GM12892 (cell line): ENCODE measurements around the gene LRG1.

ENCODE experiments used
- POLR2AphosphoS5 ChIP-seq: IDR thresholded peaks from 2 replicates; pipeline ENCODE4 v1.6.1; 2011; ENCODE audit warnings: low read depth, low read length, control low read depth
- TAF1 ChIP-seq: IDR thresholded peaks from 2 replicates; pipeline ENCODE4 v1.6.1; 2011; ENCODE audit warnings: low read depth, mild to moderate bottlenecking, control low read depth, low read length, borderline replicate concordance

DNA sequence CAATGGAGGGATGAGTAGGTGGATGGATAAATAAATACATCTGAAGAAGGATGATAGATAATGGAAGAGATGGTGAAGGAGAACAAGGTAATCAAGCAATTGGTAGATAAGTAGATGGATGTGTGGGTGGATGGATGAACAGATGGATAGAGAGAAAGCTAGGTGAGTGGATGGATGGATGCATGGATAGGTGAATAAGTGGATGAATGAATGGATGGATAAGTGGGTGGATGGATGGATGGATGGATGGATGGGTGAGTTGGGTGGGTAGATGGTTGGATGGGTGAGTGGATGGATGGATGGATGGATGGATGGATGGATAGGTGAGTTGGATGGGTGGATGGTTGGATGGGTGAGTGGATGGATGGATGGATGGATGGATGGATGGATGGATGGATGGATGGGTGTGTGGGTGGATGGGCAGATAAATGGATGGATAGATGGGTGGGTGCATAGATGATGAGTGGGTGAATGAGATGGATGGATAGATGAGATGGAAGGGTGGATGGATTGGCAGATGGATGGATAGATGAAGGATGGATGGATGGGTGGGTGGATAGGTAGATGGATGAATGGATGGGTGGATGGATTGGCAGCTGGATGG, 13.4 kb upstream of the LRG1 start:
- no peak for TF ChIP-seq POLR2AphosphoS5
- no peak for TF ChIP-seq TAF1
